ENCODE measurements around the gene CEACAM18. TPM values are rescaled to one million over a fixed set of nuclear protein-coding genes. Genes with fewer than 3 reads are reported as not detected.

The CEACAM18 gene
- total and polyA plus RNA-seq, 2 donors (not counting 1 experiment from before 2014, with no cell fraction given): not detected

- no peak overlapping the region for H3K4me3 ChIP-seq (ENCODE audit: control extremely low read depth in 1 of 5, extremely low read depth in 1 of 5, insufficient read depth in 1 of 5, low read depth in 2 of 5, low read length in 4 of 5)
- DNase-seq: no peak
- no peak overlapping the region for H2AFZ ChIP-seq (ENCODE audit: insufficient read depth, low read depth, low read length, poor library complexity, severe bottlenecking)
- peaks cover 5% of the 10 kb centered on the region for H3K27me3 Mint-ChIP-seq
- no peak for ATAC-seq (ENCODE audit: low read depth)
- ChIA-PET CTCF (interaction anchor here (0.6 to 2.6 kb wide), 5 partner anchors 8 to 151 kb away, joined by 3 to 12 read pairs (median 7); no protein-coding TSS in a partner anchor), POLR2A (interaction anchor here (0.6 kb wide), 2 partner anchors 87 to 171 kb away, joined by 4 to 8 read pairs; no protein-coding TSS in a partner anchor)
- no peak overlapping the region for H3K27ac Mint-ChIP-seq
- no peak overlapping the region for H3K4me2 ChIP-seq (replicated peaks; ENCODE audit: low read depth, low read length, poor library complexity, severe bottlenecking)
- no peaks in the 10 kb centered on the region for H3K4me1 ChIP-seq (ENCODE audit: control insufficient read depth in 2 of 2, insufficient read depth in 2 of 2, low read length in 2 of 2)
- H3K36me3 ChIP-seq (replicated peaks in 1 of 2; ENCODE audit: control extremely low read depth in 1 of 2, control insufficient read depth in 1 of 2, extremely low read depth in 1 of 2, insufficient read depth in 2 of 2, low read length in 1 of 2): no peaks in the 10 kb centered on the region
- intact Hi-C loops (cut with micrococcal nuclease): no loop called here
- H3K9me3 Mint-ChIP-seq (ENCODE audit: insufficient read depth): no peaks in the 10 kb centered on the region
- H3K4me1 Mint-ChIP-seq: peaks cover 4% of the 10 kb centered on the region
- no peak overlapping the region for H3K4me3 Mint-ChIP-seq
- no peak overlapping the region for H3K27ac ChIP-seq (ENCODE audit: low read length in 2 of 2)
- TF ChIP-seq CTCF (IDR thresholded peaks at IDR 0.05): no peak
- no peak for TF ChIP-seq EZH2 (IDR thresholded peaks at IDR 0.05; ENCODE audit: borderline replicate concordance, insufficient read depth, low read depth, low read length, poor library complexity, severe bottlenecking)
- H3K27me3 ChIP-seq (replicated peaks in 1 of 4; ENCODE audit: control extremely low read depth in 1 of 4, control insufficient read depth in 3 of 4, insufficient read depth in 4 of 4, low read length in 3 of 4): no peaks in the 10 kb centered on the region
- H3K79me2 ChIP-seq (ENCODE audit: control insufficient read depth, insufficient read depth, low read length): no peaks in the 10 kb centered on the region
- WGBS (ENCODE audit: insufficient coverage): 68% methylated on average over 3 of the region's 3 CpGs
- peaks cover 0 to 6% (median 0%) of the 10 kb centered on the region in 3 donors for H3K9me3 ChIP-seq (ENCODE audit: control extremely low read depth in 1 of 3, control insufficient read depth in 2 of 3, insufficient read depth in 1 of 3, low read length in 2 of 3)
- H3K9ac ChIP-seq (ENCODE audit: low read length): no peak overlapping the region
- no peaks in the 10 kb centered on the region for H4K20me1 ChIP-seq (ENCODE audit: control insufficient read depth, insufficient read depth, low read length, poor library complexity, severe bottlenecking)
These were observed 28.9 kb downstream of the CEACAM18 start for GRCh38 chr19:51507192-51507591.

DNA sequence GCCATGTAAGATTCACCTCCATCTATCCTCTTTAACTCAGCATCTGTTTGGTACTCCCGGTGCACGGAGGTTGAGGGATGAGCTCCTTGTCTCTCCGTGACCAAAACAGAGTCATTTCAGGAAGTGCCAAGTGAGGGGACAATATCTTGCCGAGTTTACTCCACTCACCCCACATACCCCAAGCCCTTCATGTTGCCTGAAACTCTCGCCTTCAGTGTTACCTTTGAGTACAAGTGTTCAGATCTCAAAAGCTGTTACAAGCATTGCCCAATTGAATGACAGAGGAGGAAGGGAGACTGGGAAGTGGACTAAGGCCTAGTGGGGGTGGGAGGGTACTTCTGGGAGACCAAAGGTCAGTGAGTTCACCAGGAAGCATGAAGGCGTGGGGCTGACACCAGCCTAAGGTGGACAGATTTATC, 29.3 kb downstream of the CEACAM18 start:
- CTCF ChIA-PET: interaction anchor here (0.5 to 2.6 kb wide), 6 partner anchors 7 to 151 kb away, joined by 3 to 12 read pairs (median 5); no protein-coding TSS in a partner anchor
- intact Hi-C loops (cut with micrococcal nuclease): no loop called here
- Mint-ChIP-seq H3K4me1 (peaks cover 3% of the 10 kb centered on the region), H3K9me3 (ENCODE audit: insufficient read depth) (no peaks in the 10 kb centered on the region), H3K4me3 (no peak overlapping the region), H3K27ac (no peak overlapping the region), H3K27me3 (peaks cover 5% of the 10 kb centered on the region)
- ATAC-seq (ENCODE audit: low read depth) (no peak), DNase-seq (no peak)
- no peak overlapping the region for H3K27ac ChIP-seq (ENCODE audit: low read length in 2 of 2)
- H2AFZ ChIP-seq (ENCODE audit: insufficient read depth, low read depth, low read length, poor library complexity, severe bottlenecking): no peak overlapping the region
- no peak overlapping the region for H3K4me3 ChIP-seq (ENCODE audit: control extremely low read depth in 1 of 5, extremely low read depth in 1 of 5, insufficient read depth in 1 of 5, low read depth in 2 of 5, low read length in 4 of 5)
- H3K9ac ChIP-seq (ENCODE audit: low read length): no peak overlapping the region
- no peaks in the 10 kb centered on the region for H4K20me1 ChIP-seq (ENCODE audit: control insufficient read depth, insufficient read depth, low read length, poor library complexity, severe bottlenecking)
- H3K36me3 ChIP-seq (replicated peaks in 1 of 2; ENCODE audit: control extremely low read depth in 1 of 2, control insufficient read depth in 1 of 2, extremely low read depth in 1 of 2, insufficient read depth in 2 of 2, low read length in 1 of 2): no peaks in the 10 kb centered on the region
- H3K4me2 ChIP-seq (replicated peaks; ENCODE audit: low read depth, low read length, poor library complexity, severe bottlenecking): no peak overlapping the region
- no peaks in the 10 kb centered on the region for H3K79me2 ChIP-seq (ENCODE audit: control insufficient read depth, insufficient read depth, low read length)
- peaks cover 0 to 6% (median 0%) of the 10 kb centered on the region in 3 donors for H3K9me3 ChIP-seq (ENCODE audit: control extremely low read depth in 1 of 3, control insufficient read depth in 2 of 3, insufficient read depth in 1 of 3, low read length in 2 of 3)
- TF ChIP-seq CTCF (IDR thresholded peaks at IDR 0.05) (no peak), EZH2 (IDR thresholded peaks at IDR 0.05; ENCODE audit: borderline replicate concordance, insufficient read depth, low read depth, low read length, poor library complexity, severe bottlenecking) (no peak)
- H3K27me3 ChIP-seq (replicated peaks in 1 of 4; ENCODE audit: control extremely low read depth in 1 of 4, control insufficient read depth in 3 of 4, insufficient read depth in 4 of 4, low read length in 3 of 4): peaks cover 0 to 3% (median 0%) of the 10 kb centered on the region in 4 experiments
- POLR2A ChIA-PET: interaction anchor here (0.6 kb wide), 1 partner anchor 171 kb away, joined by 4 read pairs; no protein-coding TSS in a partner anchor
- H3K4me1 ChIP-seq (ENCODE audit: control insufficient read depth in 2 of 2, insufficient read depth in 2 of 2, low read length in 2 of 2): no peaks in the 10 kb centered on the region
- WGBS (ENCODE audit: insufficient coverage): 80% methylated on average over 1 of the region's 6 CpGs

Data from B cell (primary cell).